Measurements from ENCODE around the gene C19orf67.
"Not testable (repeated sequence)": the region's sequence is repeated elsewhere in the genome, so short reads cannot be mapped to it uniquely, and the experiment has no call there.

DNA sequence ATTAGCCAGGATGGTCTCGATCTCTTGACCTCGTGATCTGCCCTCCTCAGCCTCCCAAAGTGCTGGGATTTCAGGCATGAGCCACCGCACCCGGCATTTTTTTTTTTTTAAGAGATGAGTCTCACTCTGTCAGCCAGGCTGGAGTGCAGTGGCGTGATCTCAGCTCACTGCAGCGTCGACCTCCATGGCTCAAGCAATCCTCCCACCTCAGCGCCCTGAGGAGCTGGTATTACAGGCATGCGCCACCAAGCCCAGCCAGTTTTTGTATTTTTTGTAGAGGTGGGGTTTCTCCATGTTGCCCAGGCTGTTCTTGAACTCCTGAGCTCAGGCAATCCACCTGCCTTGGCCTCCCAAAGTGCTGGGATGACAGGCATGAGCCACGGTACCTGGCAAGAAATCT is 37.7 kb downstream of the C19orf67 start:
- TF ChIP-seq, protein P1, sequence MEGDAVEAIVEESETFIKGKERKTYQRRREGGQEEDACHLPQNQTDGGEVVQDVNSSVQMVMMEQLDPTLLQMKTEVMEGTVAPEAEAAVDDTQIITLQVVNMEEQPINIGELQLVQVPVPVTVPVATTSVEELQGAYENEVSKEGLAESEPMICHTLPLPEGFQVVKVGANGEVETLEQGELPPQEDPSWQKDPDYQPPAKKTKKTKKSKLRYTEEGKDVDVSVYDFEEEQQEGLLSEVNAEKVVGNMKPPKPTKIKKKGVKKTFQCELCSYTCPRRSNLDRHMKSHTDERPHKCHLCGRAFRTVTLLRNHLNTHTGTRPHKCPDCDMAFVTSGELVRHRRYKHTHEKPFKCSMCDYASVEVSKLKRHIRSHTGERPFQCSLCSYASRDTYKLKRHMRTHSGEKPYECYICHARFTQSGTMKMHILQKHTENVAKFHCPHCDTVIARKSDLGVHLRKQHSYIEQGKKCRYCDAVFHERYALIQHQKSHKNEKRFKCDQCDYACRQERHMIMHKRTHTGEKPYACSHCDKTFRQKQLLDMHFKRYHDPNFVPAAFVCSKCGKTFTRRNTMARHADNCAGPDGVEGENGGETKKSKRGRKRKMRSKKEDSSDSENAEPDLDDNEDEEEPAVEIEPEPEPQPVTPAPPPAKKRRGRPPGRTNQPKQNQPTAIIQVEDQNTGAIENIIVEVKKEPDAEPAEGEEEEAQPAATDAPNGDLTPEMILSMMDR (IDR thresholded peaks at IDR 0.05 in 4 of 5, conservative IDR thresholded peaks at IDR 0.05 in 1 of 5) = not testable (repeated sequence)
- not testable (repeated sequence) for TF ChIP-seq POLR2A (IDR thresholded peaks at IDR 0.05)
